K562 (cell line): ENCODE data around the gene PDE4A. TPM values are rescaled to one million over a fixed set of nuclear protein-coding genes. Genes with fewer than 3 reads are reported as not detected.
A peak's percentile ranks its signal among the peaks of the same experiment; 100 is the strongest.

Experiments
- ARID4B ChIP-seq: sonication (generic); formaldehyde crosslinking; IDR thresholded peaks from 2 replicates; pipeline ENCODE4 v1.8.0; 2022; ENCODE audit warnings: mild to moderate bottlenecking, missing genetic modification reagents
- ATF7 ChIP-seq: fragments of 450-650 bp; IDR thresholded peaks from 2 replicates; pipeline ENCODE4 v1.7.1; 2014; ENCODE audit warnings: mild to moderate bottlenecking, moderate library complexity
- CBX5 ChIP-seq: IDR thresholded peaks from 2 replicates; pipeline ENCODE4 v1.6.1; 2014; ENCODE audit warnings: low read depth, borderline replicate concordance
- CREB3 ChIP-seq: fragments of 450-650 bp; conservative IDR thresholded peaks from 2 replicates; pipeline ENCODE4 v1.6.1; 2016; ENCODE audit warnings: missing genetic modification characterization, low read depth, mild to moderate bottlenecking, missing compliant biosample characterization, moderate library complexity
- GTF2E2 ChIP-seq: fragments of 200-800 bp; sonication (Bioruptor generic); IDR thresholded peaks from 2 replicates; pipeline ENCODE4 v1.6.1; 2016; ENCODE audit warnings: missing genetic modification characterization, missing compliant biosample characterization
- HDAC2 ChIP-seq: fragments of 450-650 bp; IDR thresholded peaks from 2 replicates; pipeline ENCODE4 v1.6.1; 2016; ENCODE audit warnings: mild to moderate bottlenecking
- HDAC6 ChIP-seq: IDR thresholded peaks from 2 replicates; pipeline ENCODE4 v1.6.1; 2012; ENCODE audit warnings: low read depth, mild to moderate bottlenecking, control low read depth, inconsistent platforms, low read length, moderate library complexity
- HMGXB4 ChIP-seq: sonication (generic); formaldehyde crosslinking; IDR thresholded peaks from 2 replicates; pipeline ENCODE4 v1.8.1; 2023; ENCODE audit warnings: mild to moderate bottlenecking, missing genetic modification reagents
- MITF ChIP-seq: IDR thresholded peaks from 2 replicates; pipeline ENCODE4 v1.6.1; 2014; ENCODE audit warnings: antibody characterized with exemption
- PRMT5 ChIP-seq: sonication (generic); formaldehyde crosslinking; IDR thresholded peaks from 2 replicates; pipeline ENCODE4 v1.5.0; 2020; ENCODE audit warnings: missing genetic modification reagents
- RCOR1 ChIP-seq, 2 experiments: IDR thresholded peaks; 2 replicates each; pipeline ENCODE4 v1.6.1; 2012; ENCODE audit warnings: low read depth in 2 of 2, low read length in 2 of 2, borderline replicate concordance in 1 of 2, improper control_type of control experiment in 1 of 2
- RFX1 ChIP-seq: fragments of 450-650 bp; IDR thresholded peaks from 2 replicates; pipeline ENCODE4 v1.6.1; 2016; ENCODE audit warnings: mild to moderate bottlenecking, moderate library complexity
- TFAP4 ChIP-seq: sonication (generic); formaldehyde crosslinking; IDR thresholded peaks from 2 replicates; pipeline ENCODE4 v1.8.0; 2022; ENCODE audit warnings: missing genetic modification reagents, mild to moderate bottlenecking, moderate library complexity, borderline replicate concordance
- XRCC4 ChIP-seq: IDR thresholded peaks from one replicate; pipeline ENCODE4 v1.6.1; 2011; ENCODE audit not compliant: insufficient read depth, insufficient read length; ENCODE audit errors: extremely low read depth
- ZNF197 ChIP-seq: fragments of 200-800 bp; sonication (Bioruptor generic); IDR thresholded peaks from 2 replicates; pipeline ENCODE4 v1.6.1; 2016; ENCODE audit warnings: low read depth, missing genetic modification characterization, missing compliant biosample characterization
- ZNF655 ChIP-seq: fragments of 250-450 bp; sonication (Bioruptor Pico); IDR thresholded peaks from 2 replicates; pipeline ENCODE4 v1.5.0; 2021
- polyA plus RNA-seq, 8 experiments: library from polyadenylated mRNA; depleted of rRNA in 4 of 8; stranded (reverse) in 5 of 8; unstranded in 3 of 8; fragments of >200 nt; fragmentation: Nextera tagmentation in 2 of 8; fragmentation: Illumina TruSeq in 1 of 8; extraction: Ambion mirVana in 2 of 8; extraction: Trizol in 1 of 8; gene quantifications; 2 replicates each; pipeline versions ENCODE4 v1.2.1 to v1.2.3, GENCODE V29; 2011 to 2014; ENCODE audit warnings: inconsistent platforms in 1 of 8, missing spikeins in 1 of 8
- total RNA-seq, 7 experiments: library from RNA; depleted of rRNA in 6 of 7; stranded (reverse); fragments of >200 nt in 6 of 7; fragmentation: Illumina TruSeq in 2 of 7; extraction: Trizol in 2 of 7; gene quantifications; 2 replicates each; pipeline versions ENCODE4 v1.2.1 to v1.2.3, GENCODE V29; 2011 to 2021; ENCODE audit warnings: low replicate concordance in 1 of 7

Gene PDE4A
- total and polyA plus RNA-seq, 9 of the 15 experiments (the other 6 are each of a cell fraction or from before 2014, with no cell fraction given): 0.66 to 26.9 (median 4.6) TPM

GRCh38 chr19:10380313-10381102 is 39.8 kb upstream of the PDE4A start, which contains the start of gene TYK2 (continued):
- no peak for TF ChIP-seq CREB3
- TF ChIP-seq HMGXB4: no peak
- no peak for TF ChIP-seq HDAC6
- TF ChIP-seq XRCC4: no peak
- peak; percentile 61; the same call in 1 of the 2 replicates for TF ChIP-seq RFX1
- TF ChIP-seq CBX5: no peak
- TF ChIP-seq HDAC2: peak; percentile 41
- TF ChIP-seq ZNF655: no peak
- no peak for TF ChIP-seq GTF2E2 (tag)
- TF ChIP-seq ATF7: peak; percentile 88
- TF ChIP-seq ARID4B (CRISPR knock-in tag): no peak; the same call in none of the 2 replicates
- no peak for TF ChIP-seq MITF
- TF ChIP-seq RCOR1 (IDR thresholded peaks at IDR 0.05; ENCODE audit: borderline replicate concordance in 1 of 2, low read depth in 2 of 2, low read length in 2 of 2): no peak
- peak; percentile 83 for TF ChIP-seq TFAP4 (CRISPR knock-in tag)
- no peak for TF ChIP-seq PRMT5 (CRISPR knock-in tag)
- TF ChIP-seq ZNF197: no peak
